Measurements from ENCODE around the gene LPP. TPM values are rescaled to one million over a fixed set of nuclear protein-coding genes. Genes with fewer than 3 reads are reported as not detected.

Gene LPP
- total and polyA plus RNA-seq, 2 of the 13 experiments (the other 11 are each of a cell fraction or from before 2014, with no cell fraction given) = 19.2 to 29.9 TPM

DNA sequence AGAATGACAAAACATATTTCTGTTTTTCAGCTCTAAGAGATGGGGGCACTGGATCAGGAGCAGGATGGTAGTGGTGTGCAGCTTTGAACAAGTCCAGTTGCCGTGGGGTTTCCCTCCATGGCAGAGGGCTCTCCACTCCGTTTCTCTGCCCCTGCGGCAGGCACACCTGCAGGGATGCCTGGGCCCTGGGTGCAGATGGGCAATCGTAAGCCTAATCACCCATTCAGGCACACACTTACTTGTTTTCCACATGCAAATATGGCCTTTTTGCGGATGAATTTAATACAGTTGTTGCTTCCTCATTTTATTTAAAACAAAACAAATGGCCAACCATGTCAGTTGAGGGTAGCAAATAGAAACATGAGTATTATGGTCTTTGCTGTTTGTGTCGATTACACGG, 85.1 kb downstream of the LPP start:
- Histone ChIP-seq H4K20me1 (ENCODE audit: insufficient read depth, low read length) (no peaks in the 10 kb centered on the region), H3K4me1 (ENCODE audit: insufficient read depth, low read length) (peaks cover 15% of the 10 kb centered on the region), H3K36me3 (replicated peaks in 1 of 2; ENCODE audit: control insufficient read depth in 1 of 2, insufficient read depth in 2 of 2, low read length in 2 of 2) (peaks cover 2 to 6% of the 10 kb centered on the region in 2 experiments; a peak in 2 of 5 replicates), H3K79me2 (ENCODE audit: insufficient read depth, low read length) (peaks cover 35% of the 10 kb centered on the region), H2AFZ (ENCODE audit: low read length) (no peak overlapping the region), H3K9ac (ENCODE audit: insufficient read depth, low read depth, low read length) (no peak overlapping the region), H3K4me2 (ENCODE audit: low read depth, low read length) (no peak overlapping the region), H3K27me3 (ENCODE audit: control insufficient read depth in 1 of 2, insufficient read depth in 2 of 2, low read length in 2 of 2) (no peaks in the 10 kb centered on the region), H3K27ac (ENCODE audit: extremely low read length, insufficient read depth, low read length) (no peak overlapping the region), H3K9me3 (ENCODE audit: low read length) (no peaks in the 10 kb centered on the region), H3K4me3 (replicated peaks in 1 of 3; ENCODE audit: insufficient read depth in 1 of 3, low read depth in 2 of 3, low read length in 3 of 3) (no peak overlapping the region)
- ATAC-seq (no peak), DNase-seq (ENCODE audit: low spot score) (no peak), FAIRE-seq (no peak)
- no TSS peak for BruUV-seq (replicated peaks)
- 98% methylated on average over 7 of the region's 7 CpGs for WGBS (ENCODE audit: low lambda C conversion rate)
- POLR2A ChIA-PET = no interaction called here
- CTCF ChIA-PET (ENCODE audit: low intra/inter-chr PET ratio, low total read pairs) = no interaction called here
- in situ Hi-C loops (cut with HindIII; ENCODE audit: extremely low pct_ligation_motif_present, low pct_unique_long_range_greater_than_20kb) = no loop called here
- intact Hi-C loops (cut with micrococcal nuclease; ENCODE audit: unreplicated experiment) = no loop called here
- TF ChIP-seq KDM1A (CRISPR knock-in tag; IDR thresholded peaks at IDR 0.05) (no peak), ZEB1 (IDR thresholded peaks at IDR 0.05; ENCODE audit: insufficient replicate concordance, low read depth) (no peak), ZNF556 (CRISPR knock-in tag; IDR thresholded peaks at IDR 0.05; ENCODE audit: borderline replicate concordance) (no peak), POLR2A (IDR thresholded peaks at IDR 0.05; ENCODE audit: insufficient read depth in 1 of 2, low read depth in 2 of 2, low read length in 2 of 2) (no peak), ZNF326 (CRISPR knock-in tag; IDR thresholded peaks at IDR 0.05; ENCODE audit: borderline replicate concordance) (no peak), SMYD3 (CRISPR knock-in tag; IDR thresholded peaks at IDR 0.05) (no peak), ZNF674 (CRISPR knock-in tag; IDR thresholded peaks at IDR 0.05; ENCODE audit: low read depth) (no peak), CAMTA2 (CRISPR knock-in tag; IDR thresholded peaks at IDR 0.05; ENCODE audit: borderline replicate concordance) (no peak), ZBTB8A (CRISPR knock-in tag; IDR thresholded peaks at IDR 0.05; ENCODE audit: borderline replicate concordance, low read depth) (no peak), ZC3H4 (CRISPR knock-in tag; IDR thresholded peaks at IDR 0.05; ENCODE audit: borderline replicate concordance) (no peak), RFX3 (CRISPR knock-in tag; IDR thresholded peaks at IDR 0.05) (no peak), RXRA (CRISPR knock-in tag; IDR thresholded peaks at IDR 0.05) (no peak), ZNF333 (CRISPR knock-in tag; IDR thresholded peaks at IDR 0.05; ENCODE audit: borderline replicate concordance) (no peak), ZNF652 (CRISPR knock-in tag; IDR thresholded peaks at IDR 0.05; ENCODE audit: borderline replicate concordance, low read depth) (no peak), SSRP1 (CRISPR knock-in tag; IDR thresholded peaks at IDR 0.05) (no peak), NBN (conservative IDR thresholded peaks at IDR 0.05) (no peak), MBD4 (IDR thresholded peaks at IDR 0.05; ENCODE audit: borderline replicate concordance, low read length) (no peak), PITX1 (CRISPR knock-in tag; IDR thresholded peaks at IDR 0.05) (no peak), SNAPC2 (CRISPR knock-in tag; IDR thresholded peaks at IDR 0.05) (no peak)
- TF ChIP-seq, protein P1, sequence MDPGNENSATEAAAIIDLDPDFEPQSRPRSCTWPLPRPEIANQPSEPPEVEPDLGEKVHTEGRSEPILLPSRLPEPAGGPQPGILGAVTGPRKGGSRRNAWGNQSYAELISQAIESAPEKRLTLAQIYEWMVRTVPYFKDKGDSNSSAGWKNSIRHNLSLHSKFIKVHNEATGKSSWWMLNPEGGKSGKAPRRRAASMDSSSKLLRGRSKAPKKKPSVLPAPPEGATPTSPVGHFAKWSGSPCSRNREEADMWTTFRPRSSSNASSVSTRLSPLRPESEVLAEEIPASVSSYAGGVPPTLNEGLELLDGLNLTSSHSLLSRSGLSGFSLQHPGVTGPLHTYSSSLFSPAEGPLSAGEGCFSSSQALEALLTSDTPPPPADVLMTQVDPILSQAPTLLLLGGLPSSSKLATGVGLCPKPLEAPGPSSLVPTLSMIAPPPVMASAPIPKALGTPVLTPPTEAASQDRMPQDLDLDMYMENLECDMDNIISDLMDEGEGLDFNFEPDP (CRISPR knock-in tag; conservative IDR thresholded peaks at IDR 0.05) = no peak
